ENCODE results near the gene TUBD1.
A peak's percentile ranks its signal among the peaks of the same experiment; 100 is the strongest.
"Not testable (repeated sequence)": the region's sequence is repeated elsewhere in the genome, so short reads cannot be mapped to it uniquely, and the experiment has no call there.

GRCh38 chr17:59841091-59841881 is 51.5 kb downstream of the TUBD1 start:
- TF ChIP-seq, protein P1, sequence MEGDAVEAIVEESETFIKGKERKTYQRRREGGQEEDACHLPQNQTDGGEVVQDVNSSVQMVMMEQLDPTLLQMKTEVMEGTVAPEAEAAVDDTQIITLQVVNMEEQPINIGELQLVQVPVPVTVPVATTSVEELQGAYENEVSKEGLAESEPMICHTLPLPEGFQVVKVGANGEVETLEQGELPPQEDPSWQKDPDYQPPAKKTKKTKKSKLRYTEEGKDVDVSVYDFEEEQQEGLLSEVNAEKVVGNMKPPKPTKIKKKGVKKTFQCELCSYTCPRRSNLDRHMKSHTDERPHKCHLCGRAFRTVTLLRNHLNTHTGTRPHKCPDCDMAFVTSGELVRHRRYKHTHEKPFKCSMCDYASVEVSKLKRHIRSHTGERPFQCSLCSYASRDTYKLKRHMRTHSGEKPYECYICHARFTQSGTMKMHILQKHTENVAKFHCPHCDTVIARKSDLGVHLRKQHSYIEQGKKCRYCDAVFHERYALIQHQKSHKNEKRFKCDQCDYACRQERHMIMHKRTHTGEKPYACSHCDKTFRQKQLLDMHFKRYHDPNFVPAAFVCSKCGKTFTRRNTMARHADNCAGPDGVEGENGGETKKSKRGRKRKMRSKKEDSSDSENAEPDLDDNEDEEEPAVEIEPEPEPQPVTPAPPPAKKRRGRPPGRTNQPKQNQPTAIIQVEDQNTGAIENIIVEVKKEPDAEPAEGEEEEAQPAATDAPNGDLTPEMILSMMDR (IDR thresholded peaks at IDR 0.05): not testable (repeated sequence)
- peak in 1 of 2 donors; percentile 85 for TF ChIP-seq EP300 (IDR thresholded peaks at IDR 0.05)
- not testable (repeated sequence) for TF ChIP-seq POLR2A (IDR thresholded peaks at IDR 0.05)

All from tibial nerve (tissue), 4 donors.